ENCODE results near the gene GPR3. TPM values are rescaled to one million over a fixed set of nuclear protein-coding genes. Genes with fewer than 3 reads are reported as not detected.

The GPR3 gene
- total RNA-seq, 4 donors from 2014 or later: 0.67 TPM; not detected in 3

DNA sequence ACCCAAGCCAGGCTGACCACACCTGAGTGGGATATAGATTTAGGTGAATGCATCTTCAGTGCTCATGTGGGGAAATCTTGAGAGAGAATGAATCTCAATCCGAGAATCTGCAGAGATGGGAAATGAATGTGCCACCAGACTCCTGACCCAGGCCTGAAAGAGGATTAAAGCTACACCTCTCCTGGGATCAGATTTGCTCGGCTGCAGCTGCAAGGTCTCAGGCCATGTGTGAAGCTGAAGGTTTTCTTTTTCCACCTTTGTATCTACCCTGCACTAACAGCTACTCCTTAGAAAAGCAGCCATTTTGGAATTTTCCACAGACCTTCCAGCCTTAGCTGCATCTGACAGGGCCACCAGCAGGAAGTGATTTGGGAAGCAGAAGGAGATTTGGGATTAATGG lies 18.3 kb downstream of the GPR3 start:
- WGBS, 2 donors (ENCODE audit: low coverage in 1 of 2): 86 to 89% methylated on average over 1 to 2 of the region's 2 CpGs
- Histone ChIP-seq H3K4me1 (peaks cover 0 to 32% (median 11%) of the 10 kb centered on the region in 3 donors), H3K9me3 (no peaks in the 10 kb centered on the region), H3K27ac (no peak overlapping the region), H3K27me3 (no peaks in the 10 kb centered on the region), H3K4me3 (no peak overlapping the region), H3K36me3 (peaks cover 12 to 98% of the 10 kb centered on the region in 2 donors)
- TF ChIP-seq EP300 (IDR thresholded peaks at IDR 0.05) (no peak), POLR2AphosphoS5 (IDR thresholded peaks at IDR 0.05) (no peak), CTCF (IDR thresholded peaks at IDR 0.05) (no peak), POLR2A (IDR thresholded peaks at IDR 0.05) (no peak)
- no peak for ATAC-seq

DNA sequence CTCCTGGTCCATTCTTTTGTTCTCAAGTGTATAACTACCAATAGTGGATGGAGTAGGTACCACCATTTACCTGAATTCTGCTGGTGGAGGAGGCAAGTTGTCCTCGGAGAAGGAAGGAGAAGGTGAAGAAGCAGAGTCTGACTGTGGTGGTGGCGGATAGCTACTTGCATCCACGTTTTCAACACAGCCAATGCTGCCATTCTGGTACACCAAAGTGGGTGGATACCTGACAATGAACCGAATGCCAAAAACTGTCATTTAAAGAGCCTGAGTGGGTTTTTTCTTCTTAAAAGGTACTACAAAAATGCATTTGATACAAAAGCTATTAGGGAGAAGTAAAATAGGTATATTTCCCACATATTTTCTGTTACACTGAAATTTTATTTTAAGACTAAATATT lies 20.1 kb downstream of the GPR3 start:
- peaks cover 12 to 33% (median 12%) of the 10 kb centered on the region in 3 donors for H3K4me1 ChIP-seq
- peak overlapping the region in 1 of 4 donors; percentile 24 for H3K27ac ChIP-seq
- no peaks in the 10 kb centered on the region for H3K27me3 ChIP-seq
- WGBS, 2 donors (ENCODE audit: low coverage in 1 of 2): 74% methylated on average over 2 of the region's 4 CpGs; no CpG with 5 or more reads in 1 of the 2 donors
- no peaks in the 10 kb centered on the region for H3K9me3 ChIP-seq
- H3K36me3 ChIP-seq: peaks cover 12 to 99% of the 10 kb centered on the region in 2 donors
- no peak for TF ChIP-seq POLR2AphosphoS5 (IDR thresholded peaks at IDR 0.05)
- no peak for TF ChIP-seq POLR2A (IDR thresholded peaks at IDR 0.05)
- no peak for TF ChIP-seq EP300 (IDR thresholded peaks at IDR 0.05)
- TF ChIP-seq CTCF (IDR thresholded peaks at IDR 0.05): no peak
- no peak overlapping the region for H3K4me3 ChIP-seq
- no peak for ATAC-seq

DNA sequence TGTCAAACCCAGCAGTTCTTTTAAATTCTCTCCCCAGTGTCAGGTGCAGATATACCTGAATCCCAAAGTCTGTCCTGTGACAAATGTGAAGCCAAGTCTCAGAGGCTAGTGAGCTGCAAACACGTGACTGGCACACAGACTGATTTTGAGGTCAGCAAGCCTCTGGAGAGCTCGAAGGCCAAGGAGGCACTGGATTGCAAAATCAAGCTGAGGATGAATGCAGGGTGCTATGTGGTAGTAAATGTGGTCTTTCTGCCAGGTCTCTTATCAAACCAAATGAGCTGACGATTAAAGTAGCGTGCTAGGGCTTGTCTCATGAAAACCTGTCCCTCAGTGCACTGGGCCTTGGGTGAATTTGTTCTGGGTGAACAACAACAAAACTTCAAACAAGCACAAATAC lies 20.6 kb downstream of the GPR3 start:
- Histone ChIP-seq H3K36me3 (peaks cover 12 to 99% of the 10 kb centered on the region in 2 donors), H3K27ac (no peak overlapping the region)

DNA sequence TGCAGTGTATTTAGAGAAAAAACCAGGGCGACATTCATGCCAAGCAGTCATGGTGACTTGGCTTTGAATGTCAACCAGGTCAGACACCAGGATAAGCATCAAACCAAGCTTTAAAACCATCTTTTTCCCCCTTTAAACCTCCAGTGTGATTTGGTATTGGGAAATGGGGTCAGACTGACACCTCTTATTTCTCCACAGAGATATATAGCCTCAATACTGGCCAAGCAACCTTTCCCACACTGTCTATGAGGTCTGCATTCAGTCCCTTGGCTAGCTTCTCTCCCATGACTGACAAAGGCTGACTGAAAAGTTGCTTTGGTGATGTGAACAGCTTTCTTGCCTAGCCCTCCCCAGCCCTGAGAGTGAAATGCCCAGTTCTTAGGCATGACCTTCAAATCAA lies 21.7 kb downstream of the GPR3 start:
- Histone ChIP-seq H3K27ac (peak overlapping the region in 2 of 4 donors; percentile 34 to 88), H3K4me3 (no peak overlapping the region), H3K36me3 (peaks cover 12 to 93% of the 10 kb centered on the region in 2 donors), H3K9me3 (no peaks in the 10 kb centered on the region), H3K27me3 (no peaks in the 10 kb centered on the region), H3K4me1 (peaks cover 21 to 49% (median 24%) of the 10 kb centered on the region in 3 donors)
- TF ChIP-seq POLR2A (IDR thresholded peaks at IDR 0.05) (no peak), CTCF (IDR thresholded peaks at IDR 0.05) (no peak), EP300 (IDR thresholded peaks at IDR 0.05) (no peak), POLR2AphosphoS5 (IDR thresholded peaks at IDR 0.05) (no peak)
- 82 to 100% methylated on average over 1 of the region's 1 CpG for WGBS, 2 donors (ENCODE audit: low coverage in 1 of 2)
- ATAC-seq: no peak

More for the DNA sequence above, 20.6 kb downstream of the GPR3 start:
- H3K4me3 ChIP-seq: no peak overlapping the region
- TF ChIP-seq CTCF (IDR thresholded peaks at IDR 0.05): no peak
- TF ChIP-seq EP300 (IDR thresholded peaks at IDR 0.05): no peak
- 77 to 90% methylated on average over 2 to 4 of the region's 4 CpGs for WGBS, 2 donors (ENCODE audit: low coverage in 1 of 2)
- ATAC-seq: no peak
- peaks cover 14 to 38% (median 17%) of the 10 kb centered on the region in 3 donors for H3K4me1 ChIP-seq
- no peaks in the 10 kb centered on the region for H3K27me3 ChIP-seq
- no peaks in the 10 kb centered on the region for H3K9me3 ChIP-seq

DNA sequence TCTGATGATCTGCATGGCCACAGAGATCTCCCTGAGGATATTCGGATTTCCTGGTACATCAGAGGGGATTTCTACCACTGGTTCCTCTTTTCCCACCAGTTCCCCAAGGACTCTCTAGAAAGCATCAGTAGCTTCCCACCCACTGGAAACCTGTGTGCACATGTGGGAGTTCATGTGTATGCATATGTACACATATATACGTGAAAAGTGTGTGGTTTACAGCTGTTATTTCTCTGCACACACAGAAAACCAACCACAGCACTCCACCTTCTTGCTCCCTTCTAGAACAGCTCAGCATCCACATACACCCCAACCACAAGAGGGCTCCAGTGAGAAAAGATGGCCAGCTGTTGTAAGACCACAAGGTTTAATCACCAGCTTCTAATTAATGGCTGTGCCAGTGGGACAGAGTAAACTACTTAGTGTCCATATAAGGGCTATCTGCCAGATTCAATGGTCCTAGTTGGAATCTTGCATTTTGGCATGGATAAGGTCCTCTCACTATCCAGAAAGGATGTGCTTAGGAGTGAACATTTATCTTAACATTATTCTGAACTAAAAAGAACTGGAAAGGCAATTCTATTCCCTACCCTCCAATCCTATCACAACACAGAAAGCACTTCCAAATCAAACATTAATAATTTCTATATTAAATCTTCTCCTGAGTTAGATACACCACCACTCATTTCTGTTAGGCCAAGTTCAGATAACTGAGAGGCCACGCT lies 24.1 kb downstream of the GPR3 start:
- 56 to 68% methylated on average over 2 to 3 of the region's 3 CpGs for WGBS, 2 donors (ENCODE audit: low coverage in 1 of 2)
- Histone ChIP-seq H3K4me1 (peaks cover 29 to 73% (median 37%) of the 10 kb centered on the region in 3 donors), H3K36me3 (peaks cover 8 to 68% of the 10 kb centered on the region in 2 donors), H3K9me3 (no peaks in the 10 kb centered on the region), H3K4me3 (no peak overlapping the region), H3K27me3 (no peaks in the 10 kb centered on the region), H3K27ac (peak overlapping the region; percentile 79 to 89 (median 87))
- TF ChIP-seq CTCF (IDR thresholded peaks at IDR 0.05): peak; percentile 58 to 74 (median 72)
- no peak for TF ChIP-seq EP300 (IDR thresholded peaks at IDR 0.05)
- no peak for TF ChIP-seq POLR2A (IDR thresholded peaks at IDR 0.05)
- peak; percentile 12 for TF ChIP-seq POLR2AphosphoS5 (IDR thresholded peaks at IDR 0.05)
- ATAC-seq: peak; percentile 39

Data from gastroesophageal sphincter (tissue), 4 donors.